ENCODE measurements around the gene HSD17B14.

HSD17B14 gene

DNA sequence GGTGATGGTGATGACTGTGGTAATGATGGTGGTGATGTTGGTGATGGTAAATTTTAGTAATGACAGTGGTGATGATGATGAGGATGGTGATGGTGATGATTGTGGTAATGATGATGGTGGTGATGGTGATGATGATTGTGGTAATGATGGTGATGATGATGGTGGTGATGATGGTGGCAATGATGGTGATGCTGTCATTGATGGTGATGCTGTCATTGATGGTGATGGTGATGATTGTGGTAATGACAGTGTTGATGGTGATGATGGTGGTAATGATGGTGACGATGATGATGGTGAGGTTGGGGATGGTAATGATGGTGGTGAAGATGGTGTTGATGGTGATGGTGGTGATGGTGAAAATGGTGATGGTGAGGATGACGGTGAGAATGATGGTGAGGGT, 13.8 kb downstream of the HSD17B14 start:
- DNase-seq = no peak

DNA sequence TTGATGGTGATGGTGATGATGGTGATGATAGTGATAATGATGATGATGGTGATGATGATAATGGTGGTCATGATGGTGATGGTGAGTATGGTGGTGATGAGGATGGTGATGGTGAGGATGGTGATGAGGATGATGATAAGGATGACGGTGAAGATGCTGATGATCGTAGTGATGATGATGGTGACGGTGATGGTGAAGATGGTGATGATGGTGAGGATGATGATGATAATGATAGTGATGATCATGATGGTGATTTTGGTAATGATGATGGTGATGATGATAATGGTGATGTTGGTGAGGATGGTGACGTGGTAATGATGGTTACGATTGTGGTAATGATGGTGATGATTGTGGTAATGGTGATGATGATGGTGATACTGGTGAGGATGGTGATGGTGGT, 14.7 kb downstream of the HSD17B14 start:
- no peak for DNase-seq

DNA sequence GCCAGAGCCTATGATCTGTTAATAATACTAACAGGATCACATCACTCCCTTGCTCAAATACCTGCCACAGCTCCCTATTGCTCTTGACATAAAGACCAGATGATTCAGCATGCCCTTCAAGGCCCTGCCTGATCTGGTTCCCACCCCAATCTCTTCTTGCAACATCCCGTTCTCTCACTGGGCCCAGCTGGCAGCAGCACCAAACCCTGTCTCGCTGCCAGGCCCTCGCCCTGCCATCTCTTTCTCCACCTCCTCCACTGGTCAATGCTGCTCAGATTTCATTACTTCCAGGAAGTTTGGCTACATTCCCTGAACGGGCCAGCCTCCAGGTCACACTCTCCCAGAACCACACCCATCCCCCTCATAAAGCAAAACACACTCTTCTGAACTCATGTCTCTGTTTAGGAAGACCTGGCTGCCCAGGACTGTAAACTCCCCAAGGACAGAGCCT, 16.9 kb downstream of the HSD17B14 start:
- DNase-seq = no peak

DNA sequence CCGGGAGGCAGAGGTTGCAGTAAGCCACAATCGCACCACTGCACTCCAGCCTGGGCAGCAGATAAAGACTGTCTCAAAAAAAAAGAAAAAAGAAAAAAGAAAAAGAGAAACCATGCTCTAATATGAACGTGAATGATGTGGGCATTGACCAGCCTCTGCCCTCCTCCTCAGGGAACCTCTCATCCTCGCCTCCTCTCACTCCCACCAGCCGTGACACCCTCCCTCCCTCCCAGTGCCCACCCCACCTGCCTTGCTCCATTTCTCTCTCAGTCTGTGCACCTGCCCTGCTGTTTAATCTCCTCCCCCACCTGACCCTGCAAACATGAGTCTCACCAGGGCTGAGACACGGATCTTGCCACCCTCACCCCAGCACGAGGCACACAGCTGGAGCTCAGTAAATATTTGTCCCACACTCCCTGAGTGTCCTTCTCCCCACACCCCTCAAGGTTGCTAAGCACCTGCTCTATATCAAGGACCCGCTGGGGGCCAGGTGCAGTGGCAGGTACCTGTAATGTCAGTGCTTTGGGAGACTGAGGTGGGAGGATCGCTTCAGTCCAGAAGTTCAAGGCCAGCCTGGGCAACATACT, 18.0 kb downstream of the HSD17B14 start:
- DNase-seq = no peak

DNA sequence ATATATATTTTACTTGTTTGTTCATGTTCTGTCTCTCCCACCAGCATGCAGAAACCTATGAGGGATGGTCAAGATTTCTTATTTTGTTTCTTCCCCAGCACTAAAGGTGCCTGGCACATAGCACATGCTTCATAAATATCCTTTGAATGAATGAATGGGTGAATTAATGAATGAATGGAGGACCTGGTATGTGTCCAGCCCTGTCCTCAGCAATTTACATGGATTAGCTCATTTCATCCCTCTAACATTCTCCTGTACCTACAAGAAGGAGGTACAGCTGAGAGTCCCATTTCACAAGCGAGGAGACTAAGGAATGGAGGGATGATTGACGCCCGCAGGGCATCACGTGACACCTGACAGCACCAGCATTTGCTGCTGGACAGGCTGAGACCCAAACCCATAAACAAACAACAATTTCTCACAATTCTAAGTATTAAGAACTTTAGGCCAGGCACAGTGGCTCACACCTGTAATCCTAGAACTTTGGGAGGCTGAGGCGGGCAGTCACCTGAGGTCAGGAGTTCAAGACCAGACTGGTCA, 18.6 kb downstream of the HSD17B14 start:
- DNase-seq = no peak

DNA sequence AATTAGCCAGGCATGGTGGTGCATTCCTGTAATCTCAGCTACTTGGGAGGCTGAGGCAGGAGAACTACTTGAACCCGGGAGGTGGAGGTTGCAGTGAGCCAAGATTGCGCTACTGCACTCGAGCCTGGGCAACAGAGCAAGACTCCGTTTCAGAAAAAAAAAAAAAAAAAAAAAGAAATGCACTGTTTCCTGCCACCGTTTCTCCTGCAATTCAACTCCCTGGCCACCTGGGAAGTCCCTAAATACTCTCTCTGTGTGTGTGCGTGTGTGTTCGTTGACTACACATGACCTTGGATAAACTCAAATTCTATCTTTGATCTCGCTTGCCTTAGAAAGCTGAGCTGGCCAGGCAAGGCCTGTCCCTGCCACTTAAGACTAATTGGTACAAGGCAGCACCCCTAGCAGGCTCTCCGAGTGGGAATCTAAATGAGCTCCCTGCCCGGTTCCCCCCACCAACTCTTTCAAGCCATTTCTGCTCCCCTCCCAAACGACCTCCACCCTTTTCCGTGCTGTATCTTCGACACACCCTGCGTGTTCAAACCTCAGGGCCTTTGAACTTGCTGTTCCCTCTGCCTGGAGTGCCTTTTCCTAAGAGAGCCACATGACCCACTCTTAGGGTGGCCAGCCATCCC, 20.3 kb downstream of the HSD17B14 start:
- DNase-seq = no peak

DNA sequence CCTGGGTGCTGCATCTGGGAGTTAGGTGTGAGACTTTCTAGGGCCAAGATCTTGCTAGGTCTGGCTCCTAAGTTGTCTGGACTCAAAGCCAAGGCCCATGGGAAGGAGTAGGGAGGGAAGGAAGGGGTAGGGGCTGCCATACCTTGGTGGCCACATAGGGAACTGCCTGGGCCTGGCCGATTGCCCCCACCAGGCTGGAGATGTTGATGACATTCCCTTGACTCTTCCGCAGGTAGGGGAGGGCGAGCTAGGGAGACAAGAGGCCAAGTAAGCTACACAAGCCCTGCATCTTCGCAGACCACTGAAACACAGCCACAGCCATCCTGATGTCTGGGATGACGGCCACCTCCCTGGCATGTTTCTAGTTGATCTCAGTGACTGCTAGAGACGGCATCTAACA, 21.4 kb downstream of the HSD17B14 start:
- no peak for DNase-seq

DNA sequence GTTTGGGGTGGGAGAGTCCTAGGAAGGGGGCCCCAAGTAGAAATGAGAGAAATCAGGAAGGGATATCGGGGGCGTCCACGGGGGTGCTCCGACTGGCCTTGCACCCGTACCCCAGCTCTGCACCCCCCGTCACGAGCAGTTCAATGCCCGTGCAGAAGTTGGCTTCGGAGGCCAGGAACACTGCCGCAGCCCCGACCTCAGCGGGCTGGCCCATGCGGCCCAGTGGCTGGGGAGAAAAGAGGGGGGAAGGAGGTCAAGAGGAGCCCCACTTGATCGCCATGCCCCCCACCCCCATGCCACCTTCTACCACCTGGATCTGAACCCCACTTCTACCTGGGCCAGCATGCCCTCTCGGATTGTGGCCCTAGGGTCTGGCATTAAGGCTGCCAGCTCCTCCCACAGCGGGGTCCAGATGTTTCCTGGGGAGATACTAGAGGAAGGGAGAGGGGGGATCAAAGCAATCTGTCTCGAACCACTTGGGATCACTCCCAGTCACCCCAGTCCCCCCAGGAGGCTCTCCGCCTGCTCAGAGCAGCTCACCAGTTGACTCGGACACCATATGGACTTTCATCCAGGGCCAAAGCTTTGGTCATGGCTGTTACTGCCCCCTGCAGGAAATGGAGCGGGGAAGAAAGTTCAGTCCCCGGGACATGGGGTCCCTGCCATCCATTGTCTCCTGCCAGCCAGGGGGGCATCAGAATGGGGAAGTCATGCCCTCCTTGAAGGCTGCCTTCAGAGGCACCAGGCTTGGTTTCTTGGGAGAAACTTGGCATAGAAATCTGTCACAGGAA, 23.0 kb downstream of the HSD17B14 start:
- no peak for DNase-seq

DNA sequence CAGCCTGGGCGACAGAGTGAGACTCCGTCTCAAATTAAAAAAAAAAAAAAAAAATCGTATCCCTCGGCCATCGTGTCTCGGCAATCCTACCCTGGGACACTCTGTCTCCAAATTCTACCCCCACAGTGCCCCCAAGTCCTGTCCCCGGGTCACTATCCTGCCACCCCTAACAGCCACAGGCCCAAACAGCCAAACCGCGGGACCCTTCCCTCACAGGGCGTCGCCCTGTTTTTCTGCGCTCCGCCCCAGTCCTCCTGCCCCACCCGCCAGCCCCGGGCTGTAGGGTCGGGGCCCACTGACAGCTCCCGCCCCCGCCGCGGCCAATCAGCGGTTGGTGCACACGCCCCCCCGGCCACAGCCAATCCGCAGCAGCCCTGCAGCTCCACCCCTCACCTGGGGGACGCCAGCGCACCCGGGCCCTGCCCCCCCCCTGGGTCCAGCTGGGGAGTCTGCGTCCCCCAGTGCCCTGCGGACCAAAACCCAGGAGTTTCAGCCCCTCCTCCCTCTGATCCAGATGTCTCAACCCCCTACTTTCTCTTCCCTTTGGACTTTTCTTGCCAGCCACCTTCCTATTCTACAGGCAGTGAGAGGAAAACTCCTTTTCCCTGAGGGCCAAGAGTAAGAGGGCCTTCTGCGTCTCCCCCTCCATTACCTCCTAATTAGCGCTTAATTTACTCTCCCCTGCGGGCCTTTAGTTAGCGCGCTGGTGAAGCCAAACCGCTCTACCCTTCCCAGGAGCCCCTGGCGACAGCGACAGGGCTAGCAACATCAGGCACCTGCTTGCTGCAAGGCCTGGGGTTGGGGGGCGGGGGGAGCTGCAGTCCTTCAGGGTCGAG, 24.0 kb downstream of the HSD17B14 start:
- peak in 2 of 4 experiments; percentile 39 to 42 for DNase-seq

DNA sequence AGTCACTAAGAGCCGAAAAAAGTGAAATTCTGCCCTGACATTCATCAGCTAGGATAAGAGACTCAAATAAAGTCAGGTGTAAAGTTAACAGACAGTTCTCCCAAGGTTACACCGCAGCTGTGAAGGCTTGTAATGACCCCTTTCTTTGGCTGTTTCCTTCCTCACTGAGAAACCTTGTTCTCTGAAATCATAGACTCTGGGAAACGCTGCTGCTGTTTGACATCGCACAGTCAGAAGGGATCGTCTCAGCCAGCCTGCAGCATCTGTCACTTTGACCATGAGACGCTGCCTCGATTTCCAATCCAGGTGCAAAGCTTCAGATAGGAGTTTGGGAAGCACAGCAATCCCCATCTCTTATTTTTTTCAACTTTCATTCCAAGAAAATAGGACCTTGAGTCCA, 26.1 kb downstream of the HSD17B14 start:
- no peak for DNase-seq

DNA sequence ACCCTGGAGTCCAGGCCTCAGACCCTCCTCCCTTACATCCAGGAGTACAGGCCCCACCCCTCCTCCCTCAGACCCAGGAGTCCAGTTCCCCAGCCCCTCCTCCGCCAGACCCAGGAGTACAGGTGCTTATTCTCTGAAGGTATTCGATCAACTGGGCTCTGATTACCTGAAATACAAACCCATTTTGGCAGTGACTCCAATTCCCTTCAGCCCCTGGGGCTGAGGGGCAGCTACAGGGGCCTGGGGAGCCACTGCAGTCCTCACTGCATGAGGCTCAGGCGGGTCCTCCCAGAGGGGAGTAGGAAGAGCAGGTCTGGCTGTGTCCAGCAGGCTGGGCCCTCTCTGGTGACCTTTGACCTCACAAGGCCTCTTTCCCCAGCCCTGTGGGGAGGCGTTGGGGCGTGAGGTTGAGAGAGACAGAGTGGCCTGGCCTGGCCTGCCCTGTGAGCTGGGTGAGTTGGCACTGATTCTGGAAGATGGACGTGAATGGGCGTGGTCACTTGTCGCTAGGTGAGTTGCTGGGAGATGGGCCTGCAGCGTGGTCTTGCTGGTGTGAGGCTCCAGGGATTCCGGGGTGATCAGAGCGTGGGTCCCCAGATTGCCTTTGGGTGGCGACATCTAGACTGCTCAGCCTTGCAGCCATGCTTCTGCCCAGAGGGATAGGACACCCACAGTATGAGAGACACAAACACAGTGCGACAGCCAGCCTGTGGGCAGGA, 28.5 kb downstream of the HSD17B14 start:
- DNase-seq = no peak

DNA sequence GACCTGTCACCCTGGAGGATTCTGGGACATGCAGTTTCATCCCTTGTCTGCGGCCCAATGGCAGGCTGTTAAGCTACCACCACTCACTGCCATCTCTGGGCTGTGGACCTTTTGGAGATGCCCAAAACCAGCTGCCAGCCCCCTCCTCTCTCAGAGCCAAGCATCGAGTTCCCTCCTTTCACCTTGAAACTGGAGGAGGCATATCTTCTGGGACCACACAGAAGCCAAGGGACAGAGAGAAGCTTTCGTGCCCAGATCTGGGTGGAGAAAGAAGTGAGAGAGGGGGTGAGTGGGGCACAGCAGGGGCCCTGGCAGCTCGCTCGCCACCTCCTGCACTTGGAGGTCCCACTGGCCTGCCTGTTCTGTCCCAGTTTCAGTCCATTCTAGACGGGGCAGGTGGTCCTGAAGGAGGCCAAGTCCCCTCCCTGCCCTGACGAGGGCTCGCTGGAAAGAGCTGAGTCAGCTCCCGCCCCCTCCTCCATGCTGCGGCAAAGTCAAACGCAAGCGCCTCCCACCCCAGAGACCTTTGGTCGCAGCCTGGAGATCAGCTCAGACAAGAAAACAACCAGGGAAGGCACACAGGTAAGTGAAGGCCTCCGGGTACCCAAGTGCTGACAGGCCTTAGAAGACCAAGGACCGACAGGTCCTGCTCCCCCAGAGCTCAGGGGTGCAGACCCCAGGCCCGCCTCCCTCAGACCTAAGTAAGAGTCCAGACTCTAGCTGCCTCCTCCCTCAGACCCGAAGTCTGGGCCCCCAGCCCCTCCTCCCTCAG, 29.3 kb downstream of the HSD17B14 start:
- DNase-seq = no peak

DNA sequence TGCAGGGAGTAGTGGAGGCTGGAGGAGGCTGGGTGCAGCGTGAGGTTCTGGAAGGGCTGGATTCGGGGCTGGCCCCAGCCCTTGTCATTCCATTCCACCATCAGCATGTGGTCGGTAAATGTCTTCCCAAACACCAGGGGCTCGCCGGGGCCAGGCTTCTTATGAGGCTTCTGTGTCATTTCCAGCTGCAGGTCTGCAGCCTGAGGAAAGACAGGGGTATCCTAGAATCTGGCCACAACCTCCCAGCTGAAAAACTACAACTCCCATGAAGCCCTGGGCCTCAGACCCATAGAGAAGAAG, 29.8 kb downstream of the HSD17B14 start:
- no peak for DNase-seq

DNA sequence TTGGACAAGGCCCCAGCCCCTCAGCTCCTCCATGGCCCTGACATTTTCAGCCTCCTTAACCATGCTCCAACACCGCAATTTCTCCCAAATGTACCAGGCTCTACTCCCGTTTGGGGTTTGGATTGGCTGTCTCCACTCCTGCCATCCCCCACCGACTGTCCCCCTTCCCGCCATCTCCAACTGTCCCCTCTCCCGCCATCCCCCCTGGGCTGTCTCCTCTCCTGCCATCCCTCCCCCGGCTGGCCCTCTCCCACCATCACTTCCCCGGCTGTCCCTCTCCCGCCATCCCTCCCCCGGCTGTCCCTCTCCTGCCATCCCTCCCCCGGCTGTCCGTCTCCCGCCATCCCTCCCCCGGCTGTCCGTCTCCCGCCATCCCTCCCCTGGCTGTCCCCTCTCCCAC, 30.8 kb downstream of the HSD17B14 start:
- no peak for DNase-seq

DNA sequence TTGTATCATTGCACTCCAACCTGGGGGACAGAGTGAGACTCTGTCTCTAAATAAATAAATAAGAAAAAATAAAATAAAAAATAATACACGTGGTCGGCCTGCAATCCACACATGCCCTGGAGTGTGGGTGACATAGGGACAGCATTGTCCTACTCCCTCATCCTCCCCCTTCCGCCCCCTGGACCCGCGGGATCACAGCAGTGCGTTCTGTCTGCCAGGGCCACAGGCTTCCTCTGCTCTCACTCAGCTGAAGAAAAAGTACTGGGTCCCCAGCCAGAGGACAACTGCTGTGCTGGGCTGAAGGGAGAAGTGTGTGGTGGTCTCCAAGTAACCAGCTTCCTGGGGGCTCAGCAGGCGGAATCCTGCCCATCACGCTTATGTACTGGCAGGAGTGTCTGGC, 31.8 kb downstream of the HSD17B14 start:
- no peak for DNase-seq

DNA sequence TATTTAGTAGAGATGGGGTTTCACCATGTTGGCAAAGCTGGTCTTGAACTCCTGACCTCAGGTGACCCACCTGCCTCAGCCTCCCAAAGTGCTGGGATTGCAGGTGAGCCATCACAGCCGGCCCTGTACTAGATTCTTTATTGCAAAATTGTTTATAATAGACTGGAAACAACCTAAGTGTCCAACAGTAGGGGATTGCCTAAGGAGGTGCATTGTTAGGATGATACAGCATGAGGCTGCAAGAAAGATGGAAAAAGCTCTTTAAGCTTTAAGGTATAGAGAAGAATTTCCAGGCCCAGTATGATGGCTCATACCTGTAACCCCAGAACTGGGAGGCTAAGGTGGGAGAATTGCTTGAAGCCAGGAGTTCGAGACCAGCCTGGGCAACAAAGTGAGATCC, 33.7 kb downstream of the HSD17B14 start:
- DNase-seq = no peak

DNA sequence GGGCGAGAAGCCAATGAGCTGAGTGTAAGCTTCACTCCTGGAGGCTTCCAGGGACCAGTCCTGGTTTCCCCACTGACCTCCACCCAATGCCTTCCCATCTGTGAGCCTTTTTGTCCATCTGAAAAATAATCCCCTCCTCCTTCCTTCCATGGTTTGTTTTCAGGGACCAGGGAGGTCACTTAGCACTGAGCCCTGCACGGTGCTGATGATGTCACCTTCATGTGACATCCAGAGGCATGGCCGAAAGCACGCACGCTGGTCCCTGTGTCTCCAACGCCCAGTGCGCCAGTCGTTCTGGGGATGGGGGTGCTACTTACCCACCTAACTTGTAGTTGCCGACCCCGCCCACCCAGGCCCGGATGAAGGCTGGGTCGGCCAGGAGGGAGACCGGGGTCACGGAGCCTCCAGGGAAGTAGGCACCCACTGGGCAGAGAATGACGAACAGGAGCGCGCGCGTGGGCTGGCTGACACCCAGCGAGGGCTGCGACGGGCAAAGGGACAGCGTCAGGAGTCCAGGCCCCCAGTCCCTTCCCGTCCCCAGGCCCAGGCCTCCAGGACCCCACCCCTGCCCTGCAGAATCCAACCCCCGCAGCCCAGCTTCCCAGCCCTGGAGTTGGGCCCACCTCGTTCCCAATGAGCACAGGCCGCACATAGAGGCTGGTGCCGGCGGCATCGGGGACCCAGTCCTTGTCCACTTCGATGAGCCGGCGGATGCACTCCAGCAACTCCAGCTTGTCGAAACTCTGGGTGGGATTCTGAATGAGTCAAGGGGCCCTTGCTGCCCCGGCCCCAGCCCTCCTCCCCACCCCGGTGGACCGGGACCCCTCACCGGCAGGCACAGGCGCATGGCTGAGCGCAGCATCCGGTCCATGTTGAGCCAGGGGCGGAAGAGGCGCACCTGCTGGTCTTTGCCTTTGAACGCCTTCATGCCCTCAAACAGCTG, 36.7 kb downstream of the HSD17B14 start:
- no peak for DNase-seq

DNA sequence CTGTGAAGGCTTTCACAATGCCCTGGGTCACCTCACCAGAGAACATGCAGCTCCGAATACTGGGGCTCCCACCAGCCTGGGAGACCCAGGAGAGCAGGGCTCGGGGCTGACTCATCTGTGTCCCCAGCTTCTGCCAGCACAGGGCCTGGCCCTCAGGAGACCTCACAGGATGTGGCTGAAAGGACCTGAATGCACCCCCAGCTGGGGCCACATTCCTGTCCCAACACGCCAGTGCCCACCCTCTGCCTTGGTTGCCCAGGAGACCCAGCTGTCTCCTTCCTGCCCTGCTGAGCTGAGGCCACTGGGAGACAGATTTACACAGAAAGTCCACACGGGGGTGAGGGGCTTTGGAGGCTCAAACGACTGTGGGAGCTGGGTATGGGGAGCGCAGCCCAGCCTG, 37.4 kb downstream of the HSD17B14 start:
- DNase-seq = no peak

DNA sequence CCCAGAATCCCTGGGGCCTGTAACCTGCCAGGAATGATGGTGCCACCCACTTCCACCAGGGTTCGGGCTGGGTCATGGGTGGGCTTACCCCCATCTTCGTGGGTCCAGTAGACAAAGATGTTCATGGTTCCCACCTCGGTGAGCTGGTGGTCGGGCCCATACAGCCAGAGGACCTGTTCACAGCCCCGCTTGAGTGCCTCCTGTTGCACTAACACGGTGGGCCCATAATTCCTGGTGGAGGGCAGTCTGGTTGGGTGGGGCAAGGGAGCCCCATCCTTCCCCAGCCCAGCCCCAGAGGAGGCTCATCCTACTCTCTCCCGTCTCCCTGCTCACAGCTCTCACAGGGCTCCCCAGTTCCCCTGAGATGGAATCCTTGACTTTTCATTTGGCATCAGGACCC, 39.2 kb downstream of the HSD17B14 start:
- DNase-seq = no peak

DNA sequence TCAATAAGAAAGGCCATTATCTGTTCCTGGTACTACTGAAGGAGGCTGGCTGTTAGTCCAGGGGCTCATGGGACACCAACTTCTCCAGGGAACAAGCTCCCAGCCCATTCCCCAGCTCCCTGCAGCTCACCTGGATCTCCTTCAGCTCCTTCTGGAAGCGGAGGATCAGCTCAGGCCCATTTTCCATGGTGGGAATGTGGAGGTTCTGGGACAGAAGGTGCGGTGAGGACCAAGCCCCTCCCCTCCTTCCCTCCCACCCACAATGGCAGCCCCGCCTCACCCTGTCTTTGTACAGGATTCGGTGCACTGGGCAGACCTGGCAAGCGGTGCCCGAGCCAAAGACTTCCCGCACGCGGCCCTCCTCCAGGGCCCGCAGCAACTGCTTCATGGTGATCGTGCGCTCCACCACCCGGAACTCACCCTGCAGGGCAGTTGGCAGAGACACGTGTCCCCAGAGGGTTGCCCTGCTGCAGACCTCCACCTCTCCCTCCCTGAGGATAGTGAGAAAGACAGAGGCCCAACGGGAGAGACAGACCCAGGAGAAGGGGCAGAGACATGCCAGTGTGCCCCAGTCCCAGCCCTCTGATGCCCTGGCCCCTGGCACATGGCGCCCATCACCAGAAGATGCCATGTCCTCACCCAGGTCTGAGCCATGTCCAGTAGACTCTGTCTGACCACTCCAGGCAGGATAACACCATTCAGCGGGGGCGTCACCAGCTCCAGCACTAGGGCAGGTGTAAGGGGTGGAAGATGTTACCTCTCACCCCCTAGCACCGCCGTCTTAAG, 39.8 kb downstream of the HSD17B14 start:
- DNase-seq = no peak

Measured in activated CD4-positive, CD25-positive, alpha-beta regulatory T cell (primary cell).